Measurements from ENCODE around the gene FOXP4. TPM values are rescaled to one million over a fixed set of nuclear protein-coding genes. Genes with fewer than 3 reads are reported as not detected.

FOXP4 gene
- total RNA-seq, 1 donor from 2014 or later: 26.9 TPM

GRCh38 chr6:41648921-41649320 lies 102.7 kb downstream of the FOXP4 start:
- DNase-seq (ENCODE audit: extremely low spot score, unreplicated experiment): no peak
- H3K27ac Mint-ChIP-seq (ENCODE audit: unreplicated experiment): no peak overlapping the region
- H3K4me3 Mint-ChIP-seq (ENCODE audit: unreplicated experiment): no peak overlapping the region
- peaks cover 38% of the 10 kb centered on the region for H3K36me3 Mint-ChIP-seq (ENCODE audit: unreplicated experiment)
- H3K9me3 Mint-ChIP-seq (ENCODE audit: unreplicated experiment): no peaks in the 10 kb centered on the region
- peaks cover 69% of the 10 kb centered on the region for H3K4me1 Mint-ChIP-seq (ENCODE audit: unreplicated experiment)
- no peak for TF ChIP-seq CTCF (IDR thresholded peaks at IDR 0.05)
- no peaks in the 10 kb centered on the region for H3K27me3 Mint-ChIP-seq (ENCODE audit: unreplicated experiment)

- Mint-ChIP-seq H3K27ac (ENCODE audit: unreplicated experiment) (no peak overlapping the region), H3K9me3 (ENCODE audit: unreplicated experiment) (no peaks in the 10 kb centered on the region), H3K4me1 (ENCODE audit: unreplicated experiment) (peaks cover 69% of the 10 kb centered on the region), H3K4me3 (ENCODE audit: unreplicated experiment) (no peak overlapping the region), H3K27me3 (ENCODE audit: unreplicated experiment) (no peaks in the 10 kb centered on the region), H3K36me3 (ENCODE audit: unreplicated experiment) (peaks cover 38% of the 10 kb centered on the region)
- no peak for DNase-seq (ENCODE audit: extremely low spot score, unreplicated experiment)
- TF ChIP-seq CTCF (IDR thresholded peaks at IDR 0.05): no peak
Observed at GRCh38 chr6:41649596-41649995, 103.4 kb downstream of the FOXP4 start.

- no peaks in the 10 kb centered on the region for H3K9me3 Mint-ChIP-seq (ENCODE audit: unreplicated experiment)
- no peaks in the 10 kb centered on the region for H3K27me3 Mint-ChIP-seq (ENCODE audit: unreplicated experiment)
- TF ChIP-seq CTCF (IDR thresholded peaks at IDR 0.05): no peak
- DNase-seq (ENCODE audit: extremely low spot score, unreplicated experiment): no peak
- H3K36me3 Mint-ChIP-seq (ENCODE audit: unreplicated experiment): peaks cover 38% of the 10 kb centered on the region
- peaks cover 69% of the 10 kb centered on the region for H3K4me1 Mint-ChIP-seq (ENCODE audit: unreplicated experiment)
- no peak overlapping the region for H3K4me3 Mint-ChIP-seq (ENCODE audit: unreplicated experiment)
- H3K27ac Mint-ChIP-seq (ENCODE audit: unreplicated experiment): no peak overlapping the region
Observed at GRCh38 chr6:41650120-41650519, 103.9 kb downstream of the FOXP4 start.

- Mint-ChIP-seq H3K36me3 (ENCODE audit: unreplicated experiment) (peaks cover 32% of the 10 kb centered on the region), H3K4me3 (ENCODE audit: unreplicated experiment) (no peak overlapping the region), H3K4me1 (ENCODE audit: unreplicated experiment) (peaks cover 69% of the 10 kb centered on the region), H3K9me3 (ENCODE audit: unreplicated experiment) (no peaks in the 10 kb centered on the region), H3K27ac (ENCODE audit: unreplicated experiment) (peak overlapping the region; percentile 9), H3K27me3 (ENCODE audit: unreplicated experiment) (no peaks in the 10 kb centered on the region)
- DNase-seq (ENCODE audit: extremely low spot score, unreplicated experiment): no peak
- no peak for TF ChIP-seq CTCF (IDR thresholded peaks at IDR 0.05)
Observed at GRCh38 chr6:41651246-41651961, 105.2 kb downstream of the FOXP4 start.

Small RNAs within 50 kb of the gene (microRNA-seq; reads per million reads assigned to microRNA genes)
- gene MIR4641 (ENCODE audit: unreplicated experiment): not detected

Other genes starting within 250 kb of the FOXP4 start
- not detected in 2 replicates for gene NCR2, start 210.8 kb upstream of the FOXP4 start, total RNA-seq
- 74.1 and 75.9 TPM in 2 replicates for gene MDFI, start 92.1 kb downstream of the FOXP4 start, total RNA-seq
- gene TFEB, start 189.2 kb downstream of the FOXP4 start, total RNA-seq: 8.9 and 11.1 TPM in 2 replicates
- gene PGC, start 201.0 kb downstream of the FOXP4 start, total RNA-seq: not detected in 2 replicates
- 3.4 and 3.9 TPM in 2 replicates for gene FRS3, start 233.5 kb downstream of the FOXP4 start, total RNA-seq
- 1.9 and 2.3 TPM in 2 replicates for gene PRICKLE4, start 234.4 kb downstream of the FOXP4 start, total RNA-seq
- 133 TPM in 2 replicates for gene TOMM6, start 241.3 kb downstream of the FOXP4 start, total RNA-seq

Data from osteocyte (in vitro differentiated cells).